Left ventricle myocardium superior (tissue), 1 donor: ENCODE results near the gene PALLD. TPM values are rescaled to one million over a fixed set of nuclear protein-coding genes. Genes with fewer than 3 reads are reported as not detected.

ENCODE experiments used
- ATAC-seq: fragments of 200-7000 bp; cut with Tn5 transposase; one replicate; pipeline ENCODE4 v1.9.1; 2020; ENCODE audit warnings: mild to moderate bottlenecking, moderate library complexity
- DNase-seq: peaks from one replicate; pipeline ENCODE4 v3.0.0-alpha.2; 2020
- intact Hi-C: fragments of 100-400 bp; cut with micrococcal nuclease; formaldehyde crosslinking; loops from one replicate; pipeline ENCODE4 v1.11.0; 2022
- total RNA-seq: library from RNA; stranded (reverse); fragmentation: NEBNext Ultra II Directional; extraction: Animal tissue kit (Norgen Biotek cat#: 25700); gene quantifications from one replicate; pipeline ENCODE4 v1.2.1, GENCODE V29; 2021
- donor health status: DM: no; HTN: yes; CAD: no; lungs with severe emphysema.

The PALLD gene
- total RNA-seq, 1 donor from 2014 or later = 998 TPM

- no peak for ATAC-seq
- intact Hi-C loops = no loop called here
- no peak for DNase-seq
Measured at GRCh38 chr4:168574581-168575295, 77.9 kb downstream of the PALLD start.

- ATAC-seq (no peak), DNase-seq (no peak)
- intact Hi-C loops = no loop called here
Measured at GRCh38 chr4:168575473-168575872, 78.6 kb downstream of the PALLD start.

GRCh38 chr4:168577624-168578023 lies 80.8 kb downstream of the PALLD start:
- ATAC-seq (peak; percentile 31), DNase-seq (no peak)
- intact Hi-C loops = no loop called here

GRCh38 chr4:168580228-168580627 lies 83.4 kb downstream of the PALLD start:
- DNase-seq (no peak), ATAC-seq (no peak)
- intact Hi-C loops = no loop called here

GRCh38 chr4:168584321-168584771 lies 87.5 kb downstream of the PALLD start:
- no peak for DNase-seq
- intact Hi-C loops = no loop called here
- no peak for ATAC-seq

DNA sequence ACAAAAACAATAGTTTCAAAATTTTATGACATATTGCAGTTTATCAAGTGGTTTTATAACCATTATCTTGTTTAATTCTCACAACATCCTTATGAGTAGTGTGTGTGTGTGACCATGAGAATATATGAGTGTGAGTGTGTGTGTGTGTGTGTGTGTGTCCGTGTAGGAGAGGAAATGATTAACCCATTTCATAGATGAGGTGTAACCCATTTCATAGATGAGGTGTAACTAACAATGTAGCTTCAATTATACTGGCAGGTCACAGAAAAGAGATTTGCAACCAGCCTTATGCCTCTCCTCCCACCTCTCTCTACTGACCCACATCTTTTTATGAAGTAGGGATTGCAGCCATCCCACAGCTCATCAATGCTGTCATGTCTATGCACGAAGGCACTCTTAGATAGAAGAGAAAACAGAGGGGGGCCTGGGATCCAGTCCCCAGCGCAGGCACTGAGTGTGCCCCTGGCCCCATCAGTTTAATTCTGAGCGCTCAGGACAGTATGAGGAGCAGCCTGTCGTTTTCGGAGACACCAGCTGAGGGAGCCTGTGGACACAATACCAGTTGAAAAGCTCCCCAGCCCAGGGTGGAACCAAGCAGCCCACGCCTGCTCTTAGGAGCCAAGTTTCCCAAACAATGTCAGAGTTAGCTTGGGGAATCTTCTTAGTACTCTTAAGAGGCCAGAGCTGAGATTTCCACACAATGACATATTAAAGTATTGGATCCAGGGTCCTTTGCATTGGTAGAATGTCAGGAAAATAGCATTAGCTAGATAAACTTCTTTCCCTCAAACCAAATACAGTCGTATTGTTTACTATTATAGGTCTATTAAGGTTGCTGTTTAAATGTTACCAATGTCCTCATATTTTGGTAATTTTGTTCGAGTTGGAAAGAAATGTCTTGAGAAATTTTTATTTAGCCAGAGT lies 88.6 kb downstream of the PALLD start:
- ATAC-seq = peak; percentile 85
- intact Hi-C loops = no loop called here
- peak; percentile 86 for DNase-seq

DNA sequence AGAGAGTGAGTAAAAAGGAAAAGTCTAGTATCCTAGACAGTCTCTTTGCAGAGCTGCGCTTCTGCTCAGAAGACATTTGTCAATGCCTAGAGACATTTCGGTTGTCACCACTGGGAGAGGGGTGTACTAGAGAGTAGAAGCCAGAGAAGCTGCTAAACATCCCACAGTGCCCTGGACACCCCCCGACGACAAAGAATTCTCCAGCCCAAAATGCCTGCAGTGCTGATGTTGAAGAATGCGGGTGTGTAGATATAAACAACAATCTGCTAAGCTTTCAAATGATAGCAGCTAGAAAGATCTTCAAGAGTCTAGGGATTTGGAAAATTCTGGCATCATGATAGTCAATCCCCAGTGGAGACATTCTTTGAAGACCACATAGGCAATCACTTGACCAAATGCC lies 90.1 kb downstream of the PALLD start:
- ATAC-seq = no peak
- DNase-seq = no peak
- intact Hi-C loops = no loop called here

GRCh38 chr4:168587411-168588125 lies 90.7 kb downstream of the PALLD start:
- no peak for DNase-seq

DNA sequence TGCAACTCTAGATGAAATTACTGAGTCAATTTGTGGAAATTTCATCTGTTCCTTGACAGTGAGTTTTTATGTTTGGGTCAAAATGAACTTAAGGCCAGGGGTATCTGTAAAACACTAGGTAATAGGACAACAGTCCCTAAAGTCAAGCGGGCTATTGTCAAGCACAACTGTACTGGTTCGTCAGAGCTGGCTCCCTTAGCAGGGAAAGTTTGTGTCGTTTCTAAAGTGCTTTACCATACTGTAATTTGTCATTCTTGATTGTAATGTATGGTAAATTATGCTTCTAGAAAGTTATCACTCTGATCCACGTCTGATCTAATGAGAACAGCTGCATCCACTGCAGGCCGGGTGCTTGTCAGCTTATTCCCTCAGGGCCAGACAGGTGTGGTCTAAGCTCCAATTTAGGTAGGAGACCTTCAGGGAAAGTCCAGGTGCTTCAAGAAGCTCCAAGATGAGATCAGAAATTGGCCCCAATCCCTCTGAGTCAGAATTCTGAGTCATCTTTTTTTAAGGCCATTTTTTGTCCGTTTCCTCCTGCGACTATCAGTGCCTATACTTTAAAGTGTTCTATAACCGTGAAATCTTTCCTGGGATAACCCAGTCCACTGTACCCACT lies 92.2 kb downstream of the PALLD start:
- intact Hi-C loops = no loop called here
- ATAC-seq (no peak), DNase-seq (no peak)

More at GRCh38 chr4:168587411-168588125, 90.7 kb downstream of the PALLD start:
- peak; percentile 77 for ATAC-seq
- intact Hi-C loops = no loop called here

DNA sequence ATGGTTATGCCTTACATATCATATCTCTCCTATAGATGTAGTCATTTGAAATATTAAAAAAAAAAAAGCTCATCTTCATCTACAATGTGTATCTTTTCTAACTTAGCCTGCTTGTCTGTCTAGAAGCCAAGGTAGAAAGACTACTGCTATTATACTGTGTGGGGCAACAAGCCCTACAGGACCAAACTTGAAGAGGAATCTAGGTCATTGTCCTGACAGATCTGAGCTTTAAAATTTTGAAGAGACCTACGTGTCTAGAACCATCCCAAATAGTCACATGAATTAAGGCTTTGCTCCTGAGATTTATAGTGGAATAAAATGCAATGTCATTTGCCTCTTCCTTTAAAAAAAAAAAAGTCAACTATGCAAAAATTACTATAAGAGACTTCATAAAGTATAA lies 95.8 kb downstream of the PALLD start:
- intact Hi-C loops = no loop called here
- DNase-seq = no peak
- no peak for ATAC-seq

GRCh38 chr4:168593399-168593798 lies 96.5 kb downstream of the PALLD start:
- ATAC-seq = no peak
- intact Hi-C loops = no loop called here
- no peak for DNase-seq

GRCh38 chr4:168594121-168594520 lies 97.3 kb downstream of the PALLD start:
- intact Hi-C loops = no loop called here
- DNase-seq = no peak
- ATAC-seq = no peak

DNA sequence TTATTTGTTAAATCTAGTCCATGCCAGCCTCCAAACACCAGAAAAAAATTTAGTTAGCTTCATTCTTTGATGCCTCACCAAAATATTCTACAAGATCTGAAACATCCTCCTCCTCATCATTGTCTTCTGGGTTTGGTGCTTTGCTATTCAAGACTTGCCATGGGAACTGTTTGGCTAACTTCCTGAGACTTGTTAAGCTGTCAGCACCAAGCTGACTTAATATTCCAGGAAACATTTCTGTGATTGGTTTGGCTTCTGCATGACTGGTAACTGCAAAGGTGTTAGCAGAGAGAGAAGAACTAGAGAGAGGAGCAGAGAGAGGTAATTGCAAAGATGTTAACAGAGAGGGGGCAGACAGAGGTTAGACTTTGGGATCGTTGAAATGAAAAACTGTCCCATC lies 101.3 kb downstream of the PALLD start:
- ATAC-seq = peak; percentile 78
- no peak for DNase-seq
- intact Hi-C loops = no loop called here

DNA sequence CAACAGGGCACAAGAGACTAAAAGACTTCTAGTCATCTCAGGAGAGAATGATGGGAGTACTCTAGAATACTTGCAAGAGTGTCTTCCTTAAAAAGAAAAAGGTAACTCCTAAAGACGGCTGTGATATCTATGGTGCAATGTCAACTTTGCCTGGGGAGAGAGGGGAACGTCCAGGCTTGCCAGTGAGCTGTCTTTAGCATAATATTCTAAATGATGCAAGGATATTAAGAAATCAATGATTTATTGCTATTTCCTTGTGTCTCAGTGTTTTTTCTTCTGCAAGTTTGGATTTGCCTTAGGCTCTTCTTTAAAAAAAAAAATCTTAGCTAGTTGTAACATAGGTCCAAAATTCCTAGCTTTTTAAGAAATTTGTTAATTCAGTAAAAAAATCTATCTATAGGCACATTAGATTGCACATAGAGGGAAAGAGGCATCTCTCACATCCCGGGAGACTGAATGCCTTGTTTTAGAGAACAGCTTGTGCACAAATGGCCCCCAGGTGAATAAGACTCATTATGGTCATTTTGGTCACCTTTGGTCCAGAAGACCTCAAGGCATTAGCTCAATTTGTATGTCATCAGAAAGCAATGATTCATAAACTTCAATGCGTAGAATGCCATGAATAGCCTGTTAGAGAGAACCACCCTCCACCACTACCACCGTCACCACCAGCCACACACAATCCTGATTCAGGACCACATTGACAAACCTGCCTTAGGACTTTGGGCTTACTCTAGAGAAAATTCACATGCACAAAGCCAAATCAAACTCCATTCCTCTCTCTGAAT lies 104.1 kb downstream of the PALLD start:
- ATAC-seq (no peak), DNase-seq (no peak)
- intact Hi-C loops = no loop called here

DNA sequence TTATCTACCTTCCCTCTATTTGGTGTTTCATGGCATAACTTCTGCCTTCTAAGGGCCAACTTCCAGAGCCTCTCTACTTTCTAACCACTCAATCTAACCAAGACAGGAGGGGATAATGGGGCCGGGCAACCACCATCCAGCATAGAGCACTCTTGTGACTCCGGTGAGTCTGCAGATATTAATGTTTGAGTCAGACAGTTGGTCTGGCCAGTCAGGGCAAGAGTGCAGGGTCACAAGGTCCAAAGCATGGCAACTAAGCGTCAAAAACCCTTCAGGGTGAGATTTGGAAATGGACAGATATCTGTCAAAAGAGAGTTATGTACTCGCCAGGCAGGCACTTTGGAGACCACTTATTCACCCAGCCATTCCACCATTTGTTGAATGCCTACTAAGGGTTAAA lies 105.0 kb downstream of the PALLD start:
- intact Hi-C loops = no loop called here
- DNase-seq (no peak), ATAC-seq (no peak)

DNA sequence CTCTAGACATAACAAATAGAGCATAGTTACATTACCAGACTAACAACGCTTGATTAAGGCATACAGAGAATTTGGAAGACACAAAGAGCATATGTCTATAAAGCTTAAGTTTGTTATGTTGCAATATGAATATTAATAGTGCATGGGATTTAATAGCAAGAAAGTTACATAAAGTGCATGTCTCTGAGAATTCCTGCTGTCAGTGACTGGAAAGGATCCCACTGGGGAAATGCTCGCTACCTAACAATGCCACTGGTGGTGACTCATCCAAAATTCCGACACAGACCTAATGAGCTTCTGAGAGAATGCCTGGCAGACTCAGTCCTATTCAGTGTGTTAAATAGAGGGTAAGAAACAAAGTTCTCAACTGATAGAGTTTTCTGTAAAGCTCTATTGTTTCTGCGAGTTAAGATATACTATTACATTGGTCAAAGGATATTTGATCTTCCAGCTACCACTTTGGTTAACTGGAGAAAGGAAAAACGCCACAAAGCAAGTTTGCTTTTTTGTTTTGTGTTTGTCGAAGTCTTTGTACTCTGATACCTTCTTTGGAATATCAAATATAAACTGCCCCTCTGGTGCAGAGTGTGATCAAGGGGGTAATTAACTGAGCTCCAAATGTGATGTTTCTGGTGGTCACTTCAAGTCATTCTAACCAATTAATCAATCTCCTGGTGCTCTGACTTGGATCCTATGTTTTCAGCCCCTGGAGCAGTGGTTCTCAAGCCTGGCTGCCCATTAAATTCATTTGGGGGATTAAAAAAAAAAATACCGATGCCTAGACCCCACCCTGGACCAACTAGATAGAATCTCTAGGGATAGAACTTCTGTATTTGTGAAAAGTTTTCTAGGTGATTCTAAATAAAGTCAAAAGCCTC lies 107.9 kb downstream of the PALLD start:
- DNase-seq (no peak), ATAC-seq (peak; percentile 94)
- intact Hi-C loops = no loop called here

DNA sequence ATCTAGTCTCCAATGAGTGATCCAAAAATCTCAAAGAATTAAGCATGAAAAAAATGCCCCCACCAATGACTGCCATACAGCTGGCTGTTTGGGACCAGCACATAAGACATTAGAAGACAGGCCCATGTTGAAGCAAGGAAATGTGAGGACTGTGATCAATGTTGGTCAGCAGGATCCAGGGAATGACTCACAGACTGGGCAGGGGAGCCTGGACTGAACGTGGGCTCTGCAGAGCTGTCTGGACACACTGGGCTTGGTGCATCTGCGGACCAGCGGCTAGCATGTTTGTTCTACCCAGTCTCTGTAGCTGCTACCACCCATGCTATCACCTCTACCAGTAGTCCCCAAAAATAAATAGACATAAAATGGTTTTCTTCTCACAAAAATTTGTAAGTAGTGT lies 108.6 kb downstream of the PALLD start:
- intact Hi-C loops = no loop called here
- ATAC-seq (peak; percentile 63), DNase-seq (no peak)

DNA sequence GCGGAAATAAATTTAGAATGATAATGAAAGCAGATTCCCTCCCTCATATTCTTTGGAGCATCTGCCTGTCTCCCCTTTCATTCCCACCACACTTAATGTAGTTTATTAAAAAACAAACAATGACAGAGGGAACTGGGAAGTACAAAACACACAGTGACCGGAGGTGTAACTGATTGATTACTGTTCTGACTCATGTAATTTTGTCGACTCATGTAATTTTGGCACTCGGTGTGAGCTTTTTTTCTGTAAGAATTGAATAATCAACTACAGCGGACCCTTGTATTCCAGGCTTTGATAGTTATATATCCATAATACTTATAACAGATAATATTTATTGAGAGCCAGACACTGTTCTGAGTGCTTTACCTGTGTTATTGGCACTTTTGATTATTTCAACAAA lies 110.4 kb downstream of the PALLD start:
- ATAC-seq (no peak), DNase-seq (no peak)
- intact Hi-C loops = no loop called here
